HEK293T (cell line): ENCODE results near the gene CBLN3.

Experiments used
- CTCF ChIA-PET: fragments of 350-600 bp; formaldehyde crosslinking; extraction: SDS; loops from one replicate; lab custom pipeline; 2021; ENCODE audit warnings: antibody characterized with exemption, inconsistent platforms; lab: Yijun Ruan, JAX
- POLR2A ChIA-PET: fragments of 350-600 bp; formaldehyde crosslinking; extraction: SDS; loops from one replicate; lab custom pipeline; 2020; ENCODE audit warnings: antibody characterized with exemption, inconsistent platforms; lab: Yijun Ruan, JAX
- DNase-seq: peaks from one replicate; pipeline ENCODE4 v3.0.0; 2012; ENCODE audit warnings: mixed read lengths; ENCODE audit errors: extremely low spot score
- ARNT ChIP-seq: fragments of 450-650 bp; IDR thresholded peaks from 2 replicates; pipeline ENCODE4 v1.6.1; 2017; ENCODE audit warnings: mild to moderate bottlenecking
- BHLHE40 ChIP-seq: fragments of 450-650 bp; IDR thresholded peaks from 2 replicates; pipeline ENCODE4 v1.6.1; 2016; ENCODE audit warnings: mild to moderate bottlenecking, moderate library complexity, borderline replicate concordance
- CTBP1 ChIP-seq: fragments of 450-650 bp; IDR thresholded peaks from 2 replicates; pipeline ENCODE4 v1.6.1; 2016; ENCODE audit warnings: borderline replicate concordance
- ELF4 ChIP-seq: fragments of 450-650 bp; IDR thresholded peaks from 2 replicates; pipeline ENCODE4 v1.6.1; 2017; ENCODE audit warnings: antibody characterized with exemption
- FOXA1 ChIP-seq: fragments of 450-650 bp; IDR thresholded peaks from 2 replicates; pipeline ENCODE4 v1.6.1; 2016; ENCODE audit warnings: mild to moderate bottlenecking
- FOXK2 ChIP-seq: fragments of 450-650 bp; IDR thresholded peaks from 2 replicates; pipeline ENCODE4 v1.6.1; 2016; ENCODE audit warnings: mild to moderate bottlenecking
- FOXM1 ChIP-seq: fragments of 450-650 bp; IDR thresholded peaks from 2 replicates; pipeline ENCODE4 v1.6.1; 2017; ENCODE audit warnings: mild to moderate bottlenecking, borderline replicate concordance
- HDGF ChIP-seq: fragments of 450-650 bp; IDR thresholded peaks from 2 replicates; pipeline ENCODE4 v1.6.1; 2017; ENCODE audit warnings: antibody characterized with exemption, borderline replicate concordance
- L3MBTL2 ChIP-seq: fragments of 450-650 bp; conservative IDR thresholded peaks from 2 replicates; pipeline ENCODE4 v1.6.1; 2016; ENCODE audit warnings: mild to moderate bottlenecking
- LEF1 ChIP-seq: fragments of 450-650 bp; IDR thresholded peaks from 2 replicates; pipeline ENCODE4 v1.6.1; 2017; ENCODE audit warnings: mild to moderate bottlenecking, borderline replicate concordance
- NFRKB ChIP-seq: fragments of 450-650 bp; IDR thresholded peaks from 2 replicates; pipeline ENCODE4 v1.6.1; 2016; ENCODE audit warnings: mild to moderate bottlenecking, moderate library complexity
- PKNOX1 ChIP-seq: fragments of 450-650 bp; IDR thresholded peaks from 2 replicates; pipeline ENCODE4 v1.6.1; 2016
- SP1 ChIP-seq: fragments of 450-650 bp; IDR thresholded peaks from 2 replicates; pipeline ENCODE4 v1.6.1; 2017
- SUZ12 ChIP-seq: fragments of 450-650 bp; IDR thresholded peaks from 2 replicates; pipeline ENCODE4 v1.6.1; 2016; ENCODE audit warnings: mild to moderate bottlenecking
- TARDBP ChIP-seq: fragments of 450-650 bp; IDR thresholded peaks from 2 replicates; pipeline ENCODE4 v1.6.1; 2016
- ZNF384 ChIP-seq: fragments of 450-650 bp; IDR thresholded peaks from 2 replicates; pipeline ENCODE4 v1.6.1; 2016

The CBLN3 gene

GRCh38 chr14:24432259-24433131, 3.0 kb upstream of the CBLN3 start:
- CTCF ChIA-PET: interaction anchor here (0.5 to 6.3 kb wide), 28 partner anchors 9 to 190 kb away, joined by 3 to 145 read pairs (median 8); partner anchors contain the start of genes ADCY4, CIDEB, NYNRIN and SDR39U1
- TF ChIP-seq FOXM1 (no peak), CTBP1 (no peak), SUZ12 (no peak), FOXA1 (no peak), LEF1 (no peak), BHLHE40 (no peak), L3MBTL2 (no peak), NFRKB (no peak), ZNF384 (no peak), HDGF (no peak), SP1 (no peak)

DNA sequence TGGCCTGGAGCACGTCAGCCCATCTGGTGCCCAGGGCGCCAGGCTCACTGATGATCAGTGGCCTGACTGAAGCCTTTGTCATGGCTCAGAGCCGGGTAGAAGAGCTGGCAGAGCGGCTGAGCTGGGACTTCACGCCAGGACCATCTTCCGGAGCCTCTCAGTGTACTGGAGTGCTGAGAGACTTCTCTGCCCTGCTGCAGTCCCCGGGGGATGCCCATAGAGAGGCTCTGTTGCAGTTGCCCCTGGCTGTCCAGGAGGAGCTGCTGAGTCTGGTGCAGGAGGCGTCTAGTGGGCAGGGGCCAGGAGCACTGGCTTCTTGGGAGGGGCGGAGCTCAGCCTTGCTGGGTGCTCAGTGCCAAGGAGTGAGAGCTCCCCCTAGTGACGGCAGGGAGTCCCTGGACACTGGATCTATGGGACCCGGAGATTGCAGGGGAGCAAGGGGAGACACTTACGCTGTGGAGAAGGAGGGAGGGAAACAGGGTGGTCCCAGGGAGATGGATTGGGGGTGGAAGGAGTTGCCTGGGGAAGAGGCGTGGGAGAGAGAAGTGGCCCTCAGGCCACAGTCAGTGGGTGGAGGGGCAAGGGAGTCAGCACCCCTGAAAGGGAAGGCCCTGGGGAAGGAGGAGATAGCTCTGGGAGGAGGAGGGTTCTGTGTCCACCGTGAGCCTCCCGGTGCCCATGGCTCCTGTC, 2.2 kb upstream of the CBLN3 start:
- ChIA-PET CTCF (interaction anchor here (0.6 to 6.3 kb wide), 36 partner anchors 8 to 237 kb away, joined by 3 to 145 read pairs (median 7); partner anchors contain the start of genes ADCY4, CIDEB, NYNRIN and SDR39U1), POLR2A (interaction anchor here (0.6 to 3.7 kb wide), 30 partner anchors 8 to 338 kb away, joined by 3 to 46 read pairs (median 4); partner anchors contain the start of genes ADCY4, CHMP4A, CIDEB and DHRS1)
- no peak for TF ChIP-seq SP1
- peak; percentile 90; the same call in 1 of the 2 replicates for TF ChIP-seq HDGF
- peak; percentile 86 for DNase-seq

More at GRCh38 chr14:24432259-24433131, 3.0 kb upstream of the CBLN3 start:
- POLR2A ChIA-PET: interaction anchor here (0.6 to 3.7 kb wide), 28 partner anchors 9 to 339 kb away, joined by 3 to 46 read pairs (median 4); partner anchors contain the start of genes CIDEB, DHRS1, NOP9 and PCK2
- no peak for DNase-seq

GRCh38 chr14:24430682-24431568, 1.5 kb upstream of the CBLN3 start:
- ChIA-PET POLR2A (interaction anchor here (0.6 to 3.8 kb wide), 40 partner anchors 7 to 337 kb away, joined by 3 to 46 read pairs (median 7); partner anchors contain the start of genes ADCY4, CHMP4A, CIDEB and DHRS1), CTCF (interaction anchor here (0.6 to 6.3 kb wide), 37 partner anchors 7 to 236 kb away, joined by 3 to 145 read pairs (median 7); partner anchors contain the start of genes ADCY4, CIDEB, NYNRIN and SDR39U1)
- TF ChIP-seq PKNOX1 (no peak), HDGF (no peak), ELF4 (no peak), ZNF384 (no peak), FOXA1 (no peak), FOXK2 (no peak), CTBP1 (no peak), LEF1 (no peak), FOXM1 (no peak), SUZ12 (no peak), L3MBTL2 (no peak)
- DNase-seq: no peak

DNA sequence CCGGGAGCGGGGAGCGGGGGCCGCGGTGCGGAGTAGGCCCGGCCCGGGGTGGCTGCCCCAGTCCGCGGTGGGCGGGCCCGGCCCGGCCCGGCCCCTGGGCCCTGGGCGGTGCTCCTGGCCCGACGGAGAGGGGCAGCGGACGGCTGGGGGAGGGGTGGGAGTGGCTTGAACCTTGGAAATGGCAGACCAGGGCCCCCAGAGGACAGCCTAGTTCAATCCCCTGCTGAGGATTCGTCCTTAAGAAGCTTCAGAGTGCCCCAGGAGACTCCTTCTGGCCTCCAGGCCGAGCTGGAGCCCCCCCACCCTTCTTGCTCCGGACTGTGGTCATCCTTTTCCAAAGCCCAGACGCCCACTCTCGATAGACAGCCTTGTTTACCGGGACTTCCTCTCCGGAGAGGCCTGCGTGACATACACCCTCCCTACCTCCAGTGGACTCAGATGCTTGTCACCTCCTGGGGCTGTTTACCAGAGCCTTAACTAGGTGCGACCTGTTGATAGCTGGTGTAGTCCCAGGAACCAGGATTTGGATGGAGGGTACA, 744 bp upstream of the CBLN3 start:
- no peak for TF ChIP-seq SUZ12
- no peak for TF ChIP-seq PKNOX1
- no peak for TF ChIP-seq ARNT
- TF ChIP-seq HDGF: no peak
- TF ChIP-seq TARDBP: no peak
- TF ChIP-seq ELF4: no peak
- no peak for TF ChIP-seq LEF1
- TF ChIP-seq FOXA1: no peak
- TF ChIP-seq CTBP1: no peak
- no peak for TF ChIP-seq SP1
- DNase-seq: peak; percentile 68
- CTCF ChIA-PET: interaction anchor here (0.6 to 6.3 kb wide), 10 partner anchors 17 to 536 kb away, joined by 3 to 145 read pairs (median 9); partner anchors contain the start of genes ADCY4 and CIDEB
- POLR2A ChIA-PET: interaction anchor here (0.6 to 3.8 kb wide), 36 partner anchors 10 to 316 kb away, joined by 3 to 46 read pairs (median 8); partner anchors contain the start of genes ADCY4, CHMP4A, CIDEB and DHRS1

GRCh38 chr14:24428628-24429394, 657 bp downstream of the CBLN3 start:
- CTCF ChIA-PET: interaction anchor here (0.7 to 6.3 kb wide), 2 partner anchors 63 to 98 kb away, joined by 3 to 145 read pairs; partner anchors contain the start of gene ADCY4

More at GRCh38 chr14:24428628-24429394, 657 bp downstream of the CBLN3 start:
- TF ChIP-seq NFRKB (no peak), SP1 (no peak), SUZ12 (no peak), TARDBP (no peak), FOXM1 (no peak), CTBP1 (no peak), ZNF384 (no peak), L3MBTL2 (no peak), FOXA1 (no peak), BHLHE40 (no peak), FOXK2 (no peak), HDGF (no peak)
- POLR2A ChIA-PET: interaction anchor here (0.9 to 3.8 kb wide), 7 partner anchors 14 to 186 kb away, joined by 3 to 46 read pairs (median 13); partner anchors contain the start of genes CIDEB, NYNRIN, SDR39U1 and TINF2
- DNase-seq: no peak
